Endothelial cell of umbilical vein (primary cell): ENCODE measurements around the gene ORC5.

Experiments used
- CTCF ChIP-seq, 2 donors: IDR thresholded peaks; 1 replicate in 1 of 2; 2 replicates in 1 of 2; pipeline ENCODE4 v1.5.1; 2011; ENCODE audit warnings: low read length in 2 of 2, mild to moderate bottlenecking in 2 of 2, moderate library complexity in 2 of 2, control low read depth in 1 of 2, inconsistent platforms in 1 of 2, low read depth in 1 of 2; ENCODE audit not compliant: insufficient read depth in 1 of 2; ENCODE audit errors: extremely low read depth in 1 of 2
- EZH2 ChIP-seq: IDR thresholded peaks from 2 replicates; pipeline ENCODE4 v1.6.1; 2012; ENCODE audit warnings: borderline replicate concordance, low read depth, mild to moderate bottlenecking, moderate library complexity, low read length, inconsistent platforms; ENCODE audit not compliant: severe bottlenecking
- MAX ChIP-seq: IDR thresholded peaks from 2 replicates; pipeline ENCODE4 v1.6.1; 2011; ENCODE audit not compliant: insufficient read depth, insufficient read length
- POLR2AphosphoS5 ChIP-seq: IDR thresholded peaks from 2 replicates; pipeline ENCODE4 v1.6.1; 2012; ENCODE audit warnings: low read depth, mild to moderate bottlenecking, control low read depth, low read length, moderate library complexity; ENCODE audit not compliant: insufficient read depth

- no peak for TF ChIP-seq EZH2
- TF ChIP-seq MAX = no peak
- TF ChIP-seq CTCF (IDR thresholded peaks at IDR 0.05; ENCODE audit: extremely low read depth in 1 of 2, insufficient read depth in 1 of 2, low read depth in 1 of 2, low read length in 2 of 2) = no peak
- TF ChIP-seq POLR2AphosphoS5 = no peak
Observed at GRCh38 chr7:104123786-104124185, 84.0 kb downstream of the ORC5 start.
